Frontal cortex (tissue), 4 donors: ENCODE data around the gene MED25. TPM values are rescaled to one million over a fixed set of nuclear protein-coding genes. Genes with fewer than 3 reads are reported as not detected.
A peak's percentile ranks its signal among the peaks of the same experiment; 100 is the strongest.
"Not testable (repeated sequence)": the region's sequence is repeated elsewhere in the genome, so short reads cannot be mapped to it uniquely, and the experiment has no call there.

Experiments
- DNase-seq, 2 donors: peaks; one replicate each; pipeline ENCODE4 v3.0.0; 2012; ENCODE audit warnings: low spot score in 2 of 2
- FAIRE-seq: peaks from 2 replicates; lab custom pipeline; 2012; peaks lifted over from hg19 to GRCh38; lab: Jason Lieb, UNC
- total RNA-seq: library from RNA; depleted of rRNA; stranded (reverse); fragments of >200 nt; gene quantifications from one replicate; pipeline ENCODE4 v1.2.3, GENCODE V29; 2014
- donor health status: control.
- donor health status: control.
- donor health status: control.

The MED25 gene
- total RNA-seq, 1 donor from 2014 or later = 14.3 TPM

DNA sequence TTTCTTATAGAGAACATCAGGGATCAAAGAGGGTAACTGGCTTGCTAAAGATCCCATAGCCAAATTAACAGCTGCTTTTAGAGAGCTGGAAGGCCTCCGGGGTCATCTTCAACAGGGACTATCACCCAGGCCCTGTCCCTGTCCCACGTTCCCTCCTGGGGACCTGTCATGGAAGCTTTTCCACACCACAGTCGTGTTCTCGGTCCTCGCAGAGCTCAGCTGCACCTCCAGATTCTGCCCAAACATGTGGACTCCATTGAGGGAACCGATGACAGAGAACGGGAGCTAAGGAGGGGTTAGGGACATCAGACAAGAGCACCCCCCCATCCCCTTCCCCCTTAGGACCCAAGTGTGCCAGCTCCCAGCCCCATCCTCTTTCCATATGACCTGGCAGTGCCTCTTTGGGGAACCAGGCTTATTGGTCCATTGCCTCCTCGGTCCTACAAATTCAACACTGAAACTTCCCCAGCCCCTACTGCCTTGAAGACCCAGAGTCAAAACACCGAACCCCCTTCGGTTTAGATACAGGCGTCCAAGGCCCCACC, 5.6 kb upstream of the MED25 start:
- FAIRE-seq = no peak
- no peak for DNase-seq

DNA sequence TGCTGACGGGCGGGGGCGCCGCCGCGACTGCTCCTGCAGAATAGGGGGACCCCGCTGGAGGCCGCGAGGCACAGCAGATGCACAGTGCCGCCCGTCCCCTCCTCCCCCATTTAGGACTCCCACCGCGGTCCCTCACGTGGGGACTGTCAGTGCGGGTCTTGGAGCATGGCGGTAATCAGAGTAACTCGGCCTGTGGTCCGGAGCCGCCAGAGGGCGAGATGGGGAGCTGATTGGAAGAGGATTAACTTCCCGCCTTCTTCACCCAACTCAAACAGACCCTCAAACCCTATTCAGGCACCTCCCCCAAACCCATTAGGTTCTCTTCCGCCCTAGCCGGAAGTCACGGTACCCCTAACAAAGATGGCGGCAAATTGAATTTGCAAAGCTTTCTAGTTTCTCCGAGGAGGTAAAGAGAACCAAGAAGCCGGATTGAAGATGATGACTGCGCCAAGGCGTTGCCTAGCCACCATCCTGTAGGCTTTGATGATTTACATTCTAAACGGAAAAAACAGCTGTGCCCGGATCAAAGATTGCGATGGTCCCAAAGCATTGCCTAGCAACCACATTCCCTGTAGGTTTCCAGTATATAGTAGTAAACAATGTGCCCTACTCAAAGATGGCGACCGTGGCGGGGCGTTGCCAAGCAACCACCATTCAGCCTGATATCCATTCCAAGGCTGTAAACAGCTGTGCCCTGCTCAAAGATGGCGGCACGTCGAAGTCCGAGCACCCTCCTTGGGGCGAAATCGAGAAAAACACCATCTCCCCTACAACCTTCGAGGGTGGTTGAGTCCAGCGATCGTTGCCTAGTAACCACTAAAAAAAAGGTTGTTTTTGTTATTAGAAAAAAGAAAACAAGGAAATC, 4.9 kb upstream of the MED25 start, which contains the start of gene FUZ:
Gene FUZ, minus strand, starts transcription at position 296 of the 865 bp plus-strand sequence. Its CDS starts 186 bp downstream, at position 110.
- FAIRE-seq (peak; percentile 99), DNase-seq (peak; percentile 90 to 94)

- FAIRE-seq (no peak), DNase-seq (no peak)
Observed at GRCh38 chr19:49814010-49814409, 4.1 kb upstream of the MED25 start.

GRCh38 chr19:49816590-49816989, 1.5 kb upstream of the MED25 start:
- DNase-seq (no peak), FAIRE-seq (no peak)

DNA sequence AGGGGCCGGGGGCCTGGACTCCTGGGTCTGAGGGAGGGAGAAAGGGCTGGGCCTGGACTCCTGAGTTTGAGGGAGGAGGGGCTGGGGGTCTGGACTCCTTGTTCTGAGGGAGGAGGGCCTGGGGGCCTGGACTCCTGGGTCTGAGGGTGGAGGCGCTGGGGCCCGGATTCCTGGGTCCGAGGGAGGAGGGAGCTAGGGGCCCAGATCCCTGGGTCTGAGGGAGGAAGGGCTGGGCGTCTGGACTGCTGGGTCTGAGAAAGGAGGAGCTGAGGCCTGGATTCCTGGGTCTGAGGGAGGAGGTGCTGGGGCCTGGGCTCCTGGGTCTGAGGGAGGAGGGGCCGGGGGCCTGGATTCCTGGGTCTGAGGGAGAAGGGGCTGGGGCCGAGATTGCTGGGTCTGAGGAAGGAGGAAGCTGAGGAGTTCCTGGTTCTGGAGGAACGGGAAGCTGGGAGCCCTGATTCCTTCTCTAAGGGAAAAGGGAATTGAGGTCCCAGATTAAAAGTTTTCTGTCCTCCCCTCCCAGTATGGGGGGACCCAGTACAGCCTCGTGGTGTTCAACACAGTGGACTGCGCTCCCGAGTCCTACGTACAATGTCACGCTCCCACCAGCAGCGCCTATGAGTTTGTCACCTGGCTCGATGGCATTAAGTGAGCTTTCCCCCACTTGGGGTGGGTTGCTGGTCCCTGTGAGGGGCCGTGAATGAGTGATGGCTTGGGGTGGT, 721 bp downstream of the MED25 start:
- FAIRE-seq = no peak

GRCh38 chr19:49819452-49820115, 1.5 kb downstream of the MED25 start:
- not testable (repeated sequence) for DNase-seq, FAIRE-seq

More for the DNA sequence above, 721 bp downstream of the MED25 start:
- DNase-seq = no peak

- DNase-seq (no peak), FAIRE-seq (no peak)
Observed at GRCh38 chr19:49820125-49820524, 2.0 kb downstream of the MED25 start.

GRCh38 chr19:49823472-49823871, 5.4 kb downstream of the MED25 start:
- no peak for FAIRE-seq

GRCh38 chr19:49824662-49825061, 6.6 kb downstream of the MED25 start:
- DNase-seq (no peak), FAIRE-seq (no peak)

More at GRCh38 chr19:49823472-49823871, 5.4 kb downstream of the MED25 start:
- DNase-seq = no peak

- FAIRE-seq = no peak
- DNase-seq = no peak
Observed at GRCh38 chr19:49827034-49827433, 8.9 kb downstream of the MED25 start.

- DNase-seq (no peak), FAIRE-seq (no peak)
Observed at GRCh38 chr19:49829200-49829599, 11.1 kb downstream of the MED25 start.

GRCh38 chr19:49829721-49830120, 11.6 kb downstream of the MED25 start:
- FAIRE-seq = no peak
- no peak for DNase-seq

GRCh38 chr19:49830766-49831165, 12.7 kb downstream of the MED25 start:
- no peak for DNase-seq
- FAIRE-seq = no peak

- FAIRE-seq (no peak), DNase-seq (no peak)
Observed at GRCh38 chr19:49831592-49831991, 13.5 kb downstream of the MED25 start.

DNA sequence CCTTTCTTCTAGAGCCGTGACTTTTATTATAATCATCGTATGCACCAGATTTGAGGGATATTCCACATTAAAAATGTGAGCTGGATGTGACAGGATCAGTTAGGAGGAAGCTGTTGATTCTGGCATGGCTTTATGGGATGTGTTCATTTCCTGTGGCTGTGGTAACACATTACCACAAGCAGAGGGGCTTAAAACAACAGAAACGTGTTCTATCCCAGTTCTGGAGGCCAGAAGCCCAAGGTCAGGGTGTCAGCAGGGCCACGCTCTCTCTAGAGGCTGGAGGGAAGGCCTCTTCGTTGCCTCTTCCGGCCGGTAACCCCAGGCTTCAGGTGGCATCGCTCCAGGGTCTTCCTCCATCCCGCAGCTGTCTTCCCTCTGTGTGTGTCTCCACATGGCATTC, 14.5 kb downstream of the MED25 start:
- FAIRE-seq (no peak), DNase-seq (no peak)

DNA sequence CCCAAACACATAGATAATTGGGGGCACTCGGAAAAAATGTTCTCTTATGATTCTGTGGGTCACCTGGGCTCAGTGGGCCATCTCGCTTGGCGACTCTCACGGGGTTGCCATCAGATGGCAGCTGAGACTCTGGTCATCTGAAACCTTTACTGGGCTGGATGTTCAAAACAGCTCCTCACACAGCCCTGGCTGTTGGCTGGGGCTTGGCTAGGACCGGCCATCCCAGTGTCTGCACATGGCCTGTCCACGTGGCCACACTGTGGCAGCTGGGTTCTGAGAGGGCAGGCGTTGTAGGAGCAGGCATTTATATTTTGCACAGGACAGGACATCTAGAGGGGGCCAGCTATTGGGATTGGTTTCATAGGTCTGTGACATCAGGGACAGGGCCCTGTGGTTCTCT, 15.5 kb downstream of the MED25 start:
- DNase-seq (no peak), FAIRE-seq (no peak)

DNA sequence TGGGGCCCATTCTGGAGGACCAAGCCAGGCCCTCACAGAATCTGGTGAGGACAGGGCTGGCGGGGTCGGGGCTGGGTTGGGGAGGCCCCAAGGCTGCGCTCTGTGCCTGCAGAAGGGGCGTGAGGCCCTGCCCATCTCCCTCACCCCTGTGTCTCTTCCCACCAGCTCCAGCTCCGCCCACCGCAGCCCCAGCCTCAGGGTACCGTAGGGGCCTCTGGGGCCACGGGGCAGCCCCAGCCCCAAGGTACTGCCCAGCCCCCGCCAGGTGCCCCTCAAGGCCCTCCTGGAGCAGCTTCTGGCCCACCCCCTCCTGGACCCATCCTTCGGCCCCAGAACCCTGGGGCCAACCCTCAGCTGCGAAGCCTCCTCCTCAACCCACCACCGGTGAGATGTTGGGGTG, 17.5 kb downstream of the MED25 start:
- FAIRE-seq (no peak), DNase-seq (no peak)

DNA sequence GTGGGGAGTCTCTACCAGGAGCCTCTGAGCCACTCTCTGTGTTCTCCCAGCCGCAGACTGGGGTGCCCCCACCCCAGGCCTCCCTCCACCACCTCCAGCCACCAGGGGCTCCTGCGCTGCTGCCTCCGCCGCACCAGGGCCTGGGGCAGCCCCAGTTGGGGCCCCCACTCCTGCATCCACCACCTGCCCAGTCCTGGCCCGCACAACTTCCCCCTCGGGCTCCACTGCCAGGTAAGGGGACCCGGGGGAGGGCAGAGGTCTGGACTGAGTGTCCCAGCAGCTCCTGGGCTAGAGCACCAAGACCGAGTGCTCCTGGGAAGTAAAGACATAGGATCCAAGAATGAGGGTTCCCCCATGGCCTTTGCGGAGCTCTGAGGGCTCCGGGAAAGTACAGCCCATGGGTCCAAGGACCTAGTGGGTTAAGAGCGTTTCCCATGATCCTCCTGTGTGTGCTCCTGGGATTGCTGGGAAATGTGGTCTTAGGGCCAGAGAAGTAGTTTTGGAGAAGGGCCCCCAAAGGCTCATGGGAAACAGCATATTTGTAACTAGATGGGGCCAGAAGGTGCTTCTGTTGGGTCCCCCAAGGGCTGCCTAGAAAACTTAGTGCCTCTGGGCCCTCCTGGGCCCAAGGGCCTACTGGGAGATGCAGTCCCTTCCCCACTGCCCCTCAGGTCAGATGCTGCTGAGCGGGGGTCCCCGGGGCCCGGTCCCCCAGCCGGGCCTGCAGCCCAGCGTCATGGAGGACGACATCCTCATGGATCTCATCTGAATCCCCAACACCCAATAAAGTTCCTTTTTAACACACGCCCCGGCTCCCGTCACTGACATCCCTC, 18.3 kb downstream of the MED25 start:
- FAIRE-seq = no peak

GRCh38 chr19:49837009-49837310, 18.9 kb downstream of the MED25 start:
- no peak for FAIRE-seq

More for the DNA sequence above, 18.3 kb downstream of the MED25 start:
- DNase-seq = no peak

More at GRCh38 chr19:49837009-49837310, 18.9 kb downstream of the MED25 start:
- DNase-seq = no peak
